A673 (cell line): ENCODE measurements around the gene CERK. TPM values are rescaled to one million over a fixed set of nuclear protein-coding genes. Genes with fewer than 3 reads are reported as not detected.

Experiments used
- BruUV-seq: library from RNA; stranded (reverse); fragments of 400-500 nt; replicated peaks from 2 replicates; lab custom pipeline; 2021; lab: Mats Ljungman, UMichigan
- CTCF ChIA-PET: fragments of 300-600 bp; sonication (Branson Sonifier 250); formaldehyde crosslinking; loops from one replicate; lab custom pipeline; 2022; ENCODE audit warnings: antibody characterized with exemption; lab: Charles Lee
- POLR2A ChIA-PET: fragments of 300-600 bp; sonication (Branson Sonifier 250); formaldehyde crosslinking; loops from one replicate; lab custom pipeline; 2022; ENCODE audit warnings: antibody characterized with exemption; ENCODE audit not compliant: low non-redundant PET; lab: Charles Lee
- DNase-seq: peaks from one replicate; pipeline ENCODE4 v3.0.0-alpha.2; 2015; ENCODE audit warnings: low spot score
- H3K27ac ChIP-seq: fragments of 200-600 bp; sonication (generic); 2 replicates; pipeline ENCODE4 v1.5.1; 2016; ENCODE audit warnings: mixed run types, low read depth, mild to moderate bottlenecking, mixed read lengths, antibody characterized with exemption, low read length; ENCODE audit not compliant: poor library complexity, severe bottlenecking
- H3K27me3 ChIP-seq: fragments of 200-600 bp; sonication (generic); replicated peaks from 2 replicates; pipeline ENCODE4 v1.6.1; 2017; ENCODE audit warnings: mixed run types, low read depth, mild to moderate bottlenecking, mixed read lengths, antibody characterized with exemption, low read length; ENCODE audit not compliant: insufficient read depth, poor library complexity
- H3K36me3 ChIP-seq: fragments of 200-600 bp; sonication (generic); 2 replicates; pipeline ENCODE4 v1.6.1; 2016; ENCODE audit warnings: mixed run types, mild to moderate bottlenecking, mixed read lengths, antibody characterized with exemption, low read length; ENCODE audit not compliant: insufficient read depth, poor library complexity, severe bottlenecking
- H3K4me1 ChIP-seq: fragments of 200-600 bp; sonication (generic); 2 replicates; pipeline ENCODE4 v1.6.1; 2017; ENCODE audit warnings: mixed run types, mild to moderate bottlenecking, mixed read lengths, antibody characterized with exemption, low read length; ENCODE audit not compliant: insufficient read depth, poor library complexity, severe bottlenecking
- H3K4me3 ChIP-seq: fragments of 200-600 bp; sonication (generic); 2 replicates; pipeline ENCODE4 v1.5.1; 2016; ENCODE audit warnings: low read depth, mixed run types, mild to moderate bottlenecking, mixed read lengths, low read length; ENCODE audit not compliant: poor library complexity, severe bottlenecking
- H3K9me3 ChIP-seq: fragments of 200-600 bp; sonication (generic); 2 replicates; pipeline ENCODE4 v1.6.1; 2016; ENCODE audit warnings: mixed run types, low read depth, mild to moderate bottlenecking, mixed read lengths, antibody characterized with exemption, low read length; ENCODE audit not compliant: poor library complexity, severe bottlenecking
- EZH2 ChIP-seq: fragments of 200-600 bp; sonication (generic); IDR thresholded peaks from 2 replicates; pipeline ENCODE4 v1.6.1; 2017; ENCODE audit warnings: borderline replicate concordance, low read depth, mild to moderate bottlenecking, mixed read lengths, antibody characterized with exemption, low read length; ENCODE audit not compliant: poor library complexity, severe bottlenecking
- intact Hi-C: fragments of 100-400 bp; cut with micrococcal nuclease; formaldehyde crosslinking; loops from one replicate; pipeline ENCODE4 v1.10.0; 2022; ENCODE audit not compliant: unreplicated experiment
- total RNA-seq: library from RNA; stranded (reverse); gene quantifications from 2 replicates; pipeline ENCODE4 v1.2.3, GENCODE V29; 2021
- TF ChIP-seq, protein P1 (sequence below): fragments of 300-800, 200-600 bp; sonication (generic); conservative IDR thresholded peaks from 2 replicates; pipeline ENCODE4 v1.5.1; 2017; ENCODE audit warnings: low read depth, mild to moderate bottlenecking, antibody characterized with exemption, low read length, moderate library complexity, mixed read lengths

The CERK gene
- total RNA-seq, 1 experiment from 2014 or later = 58.8 TPM

DNA sequence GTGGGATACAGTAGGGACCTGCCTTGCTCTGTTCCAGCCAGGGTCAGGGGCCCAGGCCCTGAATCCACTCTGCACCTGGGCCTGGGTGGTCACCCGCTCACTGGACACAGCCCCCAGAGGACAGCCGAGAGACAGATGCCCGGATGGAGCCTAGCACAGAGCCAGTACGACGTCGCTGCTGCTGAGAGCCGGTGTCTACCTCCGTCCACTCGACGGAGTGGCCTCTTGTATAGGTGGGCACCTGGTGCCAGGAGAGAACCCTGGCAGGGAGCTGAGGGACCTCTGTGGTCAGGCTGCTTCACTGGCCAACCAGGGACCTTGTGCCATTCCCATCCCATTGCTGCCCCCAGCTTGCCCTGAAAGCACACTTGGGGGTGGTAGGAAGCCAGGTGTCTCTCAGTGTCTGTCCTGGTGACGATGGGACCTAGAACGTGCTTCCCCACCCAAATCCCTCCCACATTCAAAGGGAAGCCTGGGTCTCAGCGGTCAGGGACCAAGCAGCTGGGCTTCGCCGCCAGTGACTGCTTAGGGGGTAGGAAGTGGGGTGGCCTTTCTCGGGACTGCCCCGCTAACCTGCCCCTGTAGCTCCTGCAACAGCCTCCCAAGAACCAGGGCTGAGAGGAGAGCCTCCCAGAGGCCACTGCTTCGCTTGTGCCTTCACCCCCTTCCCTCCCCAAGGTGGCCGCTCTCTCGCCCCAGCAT lies 10.3 kb upstream of the CERK start:
- Histone ChIP-seq H3K9me3 (no peaks in the 10 kb centered on the region), H3K27me3 (no peaks in the 10 kb centered on the region), H3K4me1 (no peaks in the 10 kb centered on the region), H3K36me3 (no peaks in the 10 kb centered on the region), H3K27ac (no peak overlapping the region), H3K4me3 (no peak overlapping the region)
- no peak for DNase-seq
- CTCF ChIA-PET = no interaction called here
- no TSS peak for BruUV-seq
- POLR2A ChIA-PET = no interaction called here
- no peak for TF ChIP-seq EZH2
- TF ChIP-seq, protein P1, sequence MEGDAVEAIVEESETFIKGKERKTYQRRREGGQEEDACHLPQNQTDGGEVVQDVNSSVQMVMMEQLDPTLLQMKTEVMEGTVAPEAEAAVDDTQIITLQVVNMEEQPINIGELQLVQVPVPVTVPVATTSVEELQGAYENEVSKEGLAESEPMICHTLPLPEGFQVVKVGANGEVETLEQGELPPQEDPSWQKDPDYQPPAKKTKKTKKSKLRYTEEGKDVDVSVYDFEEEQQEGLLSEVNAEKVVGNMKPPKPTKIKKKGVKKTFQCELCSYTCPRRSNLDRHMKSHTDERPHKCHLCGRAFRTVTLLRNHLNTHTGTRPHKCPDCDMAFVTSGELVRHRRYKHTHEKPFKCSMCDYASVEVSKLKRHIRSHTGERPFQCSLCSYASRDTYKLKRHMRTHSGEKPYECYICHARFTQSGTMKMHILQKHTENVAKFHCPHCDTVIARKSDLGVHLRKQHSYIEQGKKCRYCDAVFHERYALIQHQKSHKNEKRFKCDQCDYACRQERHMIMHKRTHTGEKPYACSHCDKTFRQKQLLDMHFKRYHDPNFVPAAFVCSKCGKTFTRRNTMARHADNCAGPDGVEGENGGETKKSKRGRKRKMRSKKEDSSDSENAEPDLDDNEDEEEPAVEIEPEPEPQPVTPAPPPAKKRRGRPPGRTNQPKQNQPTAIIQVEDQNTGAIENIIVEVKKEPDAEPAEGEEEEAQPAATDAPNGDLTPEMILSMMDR = no peak
- intact Hi-C loops = no loop called here

DNA sequence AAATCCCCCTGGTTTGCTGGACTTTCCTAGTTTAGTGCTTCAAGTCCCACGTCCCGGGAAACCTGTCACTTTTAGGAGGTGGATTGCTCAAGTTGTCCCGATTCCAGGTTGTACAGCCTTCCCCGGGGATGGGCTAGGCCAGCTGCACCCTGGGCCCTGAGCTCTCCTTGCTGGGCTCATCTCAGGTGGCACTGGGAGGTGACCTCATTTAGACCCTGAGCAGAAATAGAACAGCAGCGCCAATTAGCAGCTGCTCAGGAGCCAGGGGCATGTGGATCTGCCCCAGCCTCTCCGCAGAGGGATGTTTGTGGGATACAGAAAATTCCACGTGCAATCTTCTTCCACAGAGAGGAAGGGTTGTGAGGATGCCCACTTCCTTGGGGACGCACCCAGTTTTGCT lies 9.6 kb upstream of the CERK start:
- Histone ChIP-seq H3K27ac (no peak overlapping the region), H3K4me3 (no peak overlapping the region), H3K9me3 (no peaks in the 10 kb centered on the region), H3K4me1 (no peaks in the 10 kb centered on the region), H3K27me3 (no peaks in the 10 kb centered on the region), H3K36me3 (no peaks in the 10 kb centered on the region)
- intact Hi-C loops = no loop called here
- BruUV-seq = no TSS peak
- DNase-seq = no peak
- ChIA-PET POLR2A (no interaction called here), CTCF (no interaction called here)
- no peak for TF ChIP-seq EZH2
- TF ChIP-seq, protein P1 = no peak

DNA sequence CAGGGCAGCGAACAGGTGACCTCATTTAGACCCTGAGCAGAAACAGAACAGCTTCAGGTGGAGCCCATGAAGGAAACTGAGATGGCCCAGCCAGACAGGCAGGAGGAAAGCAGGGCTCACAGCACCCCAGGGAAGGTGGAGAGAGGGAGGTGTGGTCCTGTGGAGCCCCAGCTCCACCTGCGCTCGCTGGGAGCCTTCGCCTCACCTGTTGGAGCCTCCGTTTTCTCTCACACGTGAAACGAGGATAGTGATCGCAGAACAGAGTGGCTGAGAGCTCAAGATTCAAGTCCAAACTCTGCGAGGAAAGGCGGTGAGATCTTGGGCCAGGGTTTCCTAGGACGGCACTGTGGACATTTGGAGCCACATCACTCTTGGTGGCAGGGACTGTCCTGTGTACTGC lies 8.6 kb upstream of the CERK start:
- DNase-seq = no peak
- TF ChIP-seq, protein P1 = no peak
- no peak for TF ChIP-seq EZH2
- CTCF ChIA-PET = no interaction called here
- BruUV-seq = no TSS peak
- no peak overlapping the region for H3K27ac ChIP-seq
- no peaks in the 10 kb centered on the region for H3K9me3 ChIP-seq
- H3K4me3 ChIP-seq = no peak overlapping the region
- H3K4me1 ChIP-seq = no peaks in the 10 kb centered on the region
- no peaks in the 10 kb centered on the region for H3K27me3 ChIP-seq
- intact Hi-C loops = no loop called here
- no peaks in the 10 kb centered on the region for H3K36me3 ChIP-seq
- POLR2A ChIA-PET = no interaction called here
